ENCODE data around the gene USP2. TPM values are rescaled to one million over a fixed set of nuclear protein-coding genes. Genes with fewer than 3 reads are reported as not detected.

USP2 gene
- total RNA-seq, 1 experiment from 2014 or later, result 3.1 TPM

DNA sequence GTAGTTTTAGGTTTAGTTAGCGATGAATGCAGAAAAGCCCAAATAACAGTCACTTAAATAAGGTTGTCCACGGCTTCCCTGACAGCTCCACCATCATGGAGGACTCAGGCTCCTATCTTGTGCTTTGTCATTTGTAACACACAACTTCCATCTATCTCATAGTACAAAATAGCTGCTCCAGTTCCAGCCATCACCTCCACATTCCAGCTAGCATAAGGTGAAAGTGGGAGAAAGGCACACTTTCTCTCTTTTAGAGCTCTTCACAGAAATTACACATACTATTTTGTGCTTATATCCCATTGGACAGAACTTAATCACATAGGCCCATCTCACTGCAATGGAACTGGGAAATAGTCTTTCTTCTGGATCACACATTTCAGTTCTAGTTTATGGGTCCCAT, 32.8 kb upstream of the USP2 start:
- no peaks in the 10 kb centered on the region for H3K27me3 ChIP-seq (ENCODE audit: control insufficient read depth, insufficient read depth, low read length)
- in situ Hi-C loops (cut with HindIII; ENCODE audit: low pct_unique_long_range_greater_than_20kb, low sequenced_read_pairs), result no loop called here
- CTCF ChIA-PET, result interaction anchor here (0.6 kb wide), 1 partner anchor 42 kb away, joined by 5 read pairs; no protein-coding TSS in a partner anchor

DNA sequence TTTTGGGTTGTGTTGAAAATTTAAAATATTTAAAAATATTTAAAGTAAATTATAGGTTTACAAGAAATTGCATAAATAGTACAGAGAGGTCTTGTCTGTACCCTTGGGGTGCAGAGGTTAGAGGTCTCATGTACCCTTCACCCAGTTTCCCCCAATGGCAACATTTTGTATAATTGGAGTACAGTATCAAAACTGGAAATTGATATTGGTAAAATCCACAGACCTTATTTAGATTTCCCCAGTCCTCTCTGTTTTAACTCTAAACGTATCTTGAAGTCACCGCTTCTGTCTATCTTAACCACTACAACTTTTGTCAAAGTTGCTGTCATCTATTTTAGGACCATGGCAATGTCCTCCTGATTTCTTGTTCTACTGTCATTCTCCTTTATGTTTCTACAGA, 30.6 kb upstream of the USP2 start:
- no TSS peak for BruUV-seq (replicated peaks)
- DNase-seq (ENCODE audit: low read depth, low spot score), result no peak
- Histone ChIP-seq H3K9me3 (ENCODE audit: control insufficient read depth, insufficient read depth, low read depth, low read length) (no peaks in the 10 kb centered on the region), H3K36me3 (ENCODE audit: control insufficient read depth, insufficient read depth, low read length) (no peaks in the 10 kb centered on the region), H3K27ac (ENCODE audit: low read length) (no peak overlapping the region), H3K4me3 (ENCODE audit: low read depth in 2 of 2, low read length in 2 of 2) (no peak overlapping the region), H3K4me1 (ENCODE audit: control insufficient read depth, insufficient read depth, low read length) (peaks cover 1% of the 10 kb centered on the region; the same call in 1 of the 2 replicates), H3K27me3 (ENCODE audit: control insufficient read depth, insufficient read depth, low read length) (no peaks in the 10 kb centered on the region)
- ChIA-PET POLR2A (no interaction called here), CTCF (no interaction called here)
- no peak for ATAC-seq
- TF ChIP-seq, protein P1, sequence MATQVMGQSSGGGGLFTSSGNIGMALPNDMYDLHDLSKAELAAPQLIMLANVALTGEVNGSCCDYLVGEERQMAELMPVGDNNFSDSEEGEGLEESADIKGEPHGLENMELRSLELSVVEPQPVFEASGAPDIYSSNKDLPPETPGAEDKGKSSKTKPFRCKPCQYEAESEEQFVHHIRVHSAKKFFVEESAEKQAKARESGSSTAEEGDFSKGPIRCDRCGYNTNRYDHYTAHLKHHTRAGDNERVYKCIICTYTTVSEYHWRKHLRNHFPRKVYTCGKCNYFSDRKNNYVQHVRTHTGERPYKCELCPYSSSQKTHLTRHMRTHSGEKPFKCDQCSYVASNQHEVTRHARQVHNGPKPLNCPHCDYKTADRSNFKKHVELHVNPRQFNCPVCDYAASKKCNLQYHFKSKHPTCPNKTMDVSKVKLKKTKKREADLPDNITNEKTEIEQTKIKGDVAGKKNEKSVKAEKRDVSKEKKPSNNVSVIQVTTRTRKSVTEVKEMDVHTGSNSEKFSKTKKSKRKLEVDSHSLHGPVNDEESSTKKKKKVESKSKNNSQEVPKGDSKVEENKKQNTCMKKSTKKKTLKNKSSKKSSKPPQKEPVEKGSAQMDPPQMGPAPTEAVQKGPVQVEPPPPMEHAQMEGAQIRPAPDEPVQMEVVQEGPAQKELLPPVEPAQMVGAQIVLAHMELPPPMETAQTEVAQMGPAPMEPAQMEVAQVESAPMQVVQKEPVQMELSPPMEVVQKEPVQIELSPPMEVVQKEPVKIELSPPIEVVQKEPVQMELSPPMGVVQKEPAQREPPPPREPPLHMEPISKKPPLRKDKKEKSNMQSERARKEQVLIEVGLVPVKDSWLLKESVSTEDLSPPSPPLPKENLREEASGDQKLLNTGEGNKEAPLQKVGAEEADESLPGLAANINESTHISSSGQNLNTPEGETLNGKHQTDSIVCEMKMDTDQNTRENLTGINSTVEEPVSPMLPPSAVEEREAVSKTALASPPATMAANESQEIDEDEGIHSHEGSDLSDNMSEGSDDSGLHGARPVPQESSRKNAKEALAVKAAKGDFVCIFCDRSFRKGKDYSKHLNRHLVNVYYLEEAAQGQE (IDR thresholded peaks at IDR 0.05; ENCODE audit: insufficient read depth in 1 of 2, low read depth in 2 of 2, low read length in 1 of 2), result no peak
- TF ChIP-seq SIN3A (IDR thresholded peaks at IDR 0.05; ENCODE audit: borderline replicate concordance, insufficient read depth, low read depth, low read length) (no peak), POLR2AphosphoS5 (IDR thresholded peaks at IDR 0.05; ENCODE audit: low read depth, low read length) (no peak), TCF7L2 (IDR thresholded peaks at IDR 0.05; ENCODE audit: low read depth, low read length) (no peak)
- TF ChIP-seq, protein P2, sequence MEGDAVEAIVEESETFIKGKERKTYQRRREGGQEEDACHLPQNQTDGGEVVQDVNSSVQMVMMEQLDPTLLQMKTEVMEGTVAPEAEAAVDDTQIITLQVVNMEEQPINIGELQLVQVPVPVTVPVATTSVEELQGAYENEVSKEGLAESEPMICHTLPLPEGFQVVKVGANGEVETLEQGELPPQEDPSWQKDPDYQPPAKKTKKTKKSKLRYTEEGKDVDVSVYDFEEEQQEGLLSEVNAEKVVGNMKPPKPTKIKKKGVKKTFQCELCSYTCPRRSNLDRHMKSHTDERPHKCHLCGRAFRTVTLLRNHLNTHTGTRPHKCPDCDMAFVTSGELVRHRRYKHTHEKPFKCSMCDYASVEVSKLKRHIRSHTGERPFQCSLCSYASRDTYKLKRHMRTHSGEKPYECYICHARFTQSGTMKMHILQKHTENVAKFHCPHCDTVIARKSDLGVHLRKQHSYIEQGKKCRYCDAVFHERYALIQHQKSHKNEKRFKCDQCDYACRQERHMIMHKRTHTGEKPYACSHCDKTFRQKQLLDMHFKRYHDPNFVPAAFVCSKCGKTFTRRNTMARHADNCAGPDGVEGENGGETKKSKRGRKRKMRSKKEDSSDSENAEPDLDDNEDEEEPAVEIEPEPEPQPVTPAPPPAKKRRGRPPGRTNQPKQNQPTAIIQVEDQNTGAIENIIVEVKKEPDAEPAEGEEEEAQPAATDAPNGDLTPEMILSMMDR (IDR thresholded peaks at IDR 0.05), result no peak
- intact Hi-C loops (cut with micrococcal nuclease; ENCODE audit: unreplicated experiment), result no loop called here
- in situ Hi-C loops (cut with HindIII; ENCODE audit: low pct_unique_long_range_greater_than_20kb, low sequenced_read_pairs), result no loop called here

More for the DNA sequence above, 32.8 kb upstream of the USP2 start:
- Histone ChIP-seq H3K4me1 (ENCODE audit: control insufficient read depth, insufficient read depth, low read length) (peaks cover 4% of the 10 kb centered on the region; the same call in 1 of the 2 replicates), H3K27ac (ENCODE audit: low read length) (no peak overlapping the region), H3K4me3 (ENCODE audit: low read depth in 2 of 2, low read length in 2 of 2) (no peak overlapping the region), H3K9me3 (ENCODE audit: control insufficient read depth, insufficient read depth, low read depth, low read length) (no peaks in the 10 kb centered on the region), H3K36me3 (ENCODE audit: control insufficient read depth, insufficient read depth, low read length) (no peaks in the 10 kb centered on the region)
- POLR2A ChIA-PET, result no interaction called here
- no peak for TF ChIP-seq SIN3A (IDR thresholded peaks at IDR 0.05; ENCODE audit: borderline replicate concordance, insufficient read depth, low read depth, low read length)
- TF ChIP-seq POLR2AphosphoS5 (IDR thresholded peaks at IDR 0.05; ENCODE audit: low read depth, low read length), result no peak
- no peak for TF ChIP-seq TCF7L2 (IDR thresholded peaks at IDR 0.05; ENCODE audit: low read depth, low read length)
- TF ChIP-seq, protein P2 (IDR thresholded peaks at IDR 0.05), result no peak
- TF ChIP-seq, protein P1 (IDR thresholded peaks at IDR 0.05; ENCODE audit: insufficient read depth in 1 of 2, low read depth in 2 of 2, low read length in 1 of 2), result no peak
- intact Hi-C loops (cut with micrococcal nuclease; ENCODE audit: unreplicated experiment), result no loop called here
- BruUV-seq (replicated peaks), result no TSS peak
- ATAC-seq (no peak), DNase-seq (ENCODE audit: low read depth, low spot score) (no peak)

Data from Panc1 (cell line).